ENCODE results near the gene MMAB.

The MMAB gene

GRCh38 chr12:109535863-109536250 is 37.4 kb downstream of the MMAB start:
- H3K4me3 ChIP-seq (ENCODE audit: low read depth, low read length) = no peak overlapping the region
- no peak for DNase-seq (ENCODE audit: low read depth)
- in situ Hi-C loops (cut with HindIII; ENCODE audit: low sequenced_read_pairs) = loop anchor here (25.0 kb wide), 1 partner anchor 251 kb away; no protein-coding TSS in a partner anchor
- no peak for TF ChIP-seq CTCF (IDR thresholded peaks at IDR 0.05; ENCODE audit: low read depth, low read length, missing control alignments)

GRCh38 chr12:109535231-109535862 is 38.0 kb downstream of the MMAB start:
- in situ Hi-C loops (cut with HindIII; ENCODE audit: low sequenced_read_pairs) = loop anchor here (25.0 kb wide), 1 partner anchor 252 kb away; no protein-coding TSS in a partner anchor
- no peak for TF ChIP-seq CTCF (IDR thresholded peaks at IDR 0.05; ENCODE audit: low read depth, low read length, missing control alignments)
- H3K4me3 ChIP-seq (ENCODE audit: low read depth, low read length) = no peak overlapping the region

GRCh38 chr12:109534456-109534855 is 38.8 kb downstream of the MMAB start:
- in situ Hi-C loops (cut with HindIII; ENCODE audit: low sequenced_read_pairs) = loop anchor here (25.0 kb wide), 1 partner anchor 253 kb away; no protein-coding TSS in a partner anchor

More at GRCh38 chr12:109535231-109535862, 38.0 kb downstream of the MMAB start:
- DNase-seq (ENCODE audit: low read depth) = no peak

GRCh38 chr12:109533487-109533740 is 39.9 kb downstream of the MMAB start:
- H3K4me3 ChIP-seq (ENCODE audit: low read depth, low read length) = no peak overlapping the region
- no peak for TF ChIP-seq CTCF (IDR thresholded peaks at IDR 0.05; ENCODE audit: low read depth, low read length, missing control alignments)
- in situ Hi-C loops (cut with HindIII; ENCODE audit: low sequenced_read_pairs) = loop anchor here (25.0 kb wide), 1 partner anchor 254 kb away; no protein-coding TSS in a partner anchor
- no peak for DNase-seq (ENCODE audit: low read depth)

More at GRCh38 chr12:109534456-109534855, 38.8 kb downstream of the MMAB start:
- TF ChIP-seq CTCF (IDR thresholded peaks at IDR 0.05; ENCODE audit: low read depth, low read length, missing control alignments) = no peak
- no peak overlapping the region for H3K4me3 ChIP-seq (ENCODE audit: low read depth, low read length)
- DNase-seq (ENCODE audit: low read depth) = no peak

- DNase-seq (ENCODE audit: low read depth) = no peak
- no peak overlapping the region for H3K4me3 ChIP-seq (ENCODE audit: low read depth, low read length)
- in situ Hi-C loops (cut with HindIII; ENCODE audit: low sequenced_read_pairs) = loop anchor here (25.0 kb wide), 1 partner anchor 254 kb away; no protein-coding TSS in a partner anchor
- TF ChIP-seq CTCF (IDR thresholded peaks at IDR 0.05; ENCODE audit: low read depth, low read length, missing control alignments) = no peak
Measured at GRCh38 chr12:109532721-109533486, 40.4 kb downstream of the MMAB start.

- DNase-seq (ENCODE audit: low read depth) = no peak
- no peak for TF ChIP-seq CTCF (IDR thresholded peaks at IDR 0.05; ENCODE audit: low read depth, low read length, missing control alignments)
- in situ Hi-C loops (cut with HindIII; ENCODE audit: low sequenced_read_pairs) = loop anchor here (25.0 kb wide), 1 partner anchor 256 kb away; no protein-coding TSS in a partner anchor
- H3K4me3 ChIP-seq (ENCODE audit: low read depth, low read length) = no peak overlapping the region
Measured at GRCh38 chr12:109531411-109531810, 41.9 kb downstream of the MMAB start.
